GM12801 (cell line): ENCODE data around the gene RIBC2.

Experiments
- TF ChIP-seq, protein P1 (sequence below): IDR thresholded peaks from one replicate; pipeline ENCODE4 v1.5.1; 2011; ENCODE audit warnings: control low read depth; ENCODE audit not compliant: insufficient read length; ENCODE audit errors: extremely low read depth

RIBC2 gene

GRCh38 chr22:45465633-45466032 lies 52.1 kb downstream of the RIBC2 start:
- TF ChIP-seq, protein P1, sequence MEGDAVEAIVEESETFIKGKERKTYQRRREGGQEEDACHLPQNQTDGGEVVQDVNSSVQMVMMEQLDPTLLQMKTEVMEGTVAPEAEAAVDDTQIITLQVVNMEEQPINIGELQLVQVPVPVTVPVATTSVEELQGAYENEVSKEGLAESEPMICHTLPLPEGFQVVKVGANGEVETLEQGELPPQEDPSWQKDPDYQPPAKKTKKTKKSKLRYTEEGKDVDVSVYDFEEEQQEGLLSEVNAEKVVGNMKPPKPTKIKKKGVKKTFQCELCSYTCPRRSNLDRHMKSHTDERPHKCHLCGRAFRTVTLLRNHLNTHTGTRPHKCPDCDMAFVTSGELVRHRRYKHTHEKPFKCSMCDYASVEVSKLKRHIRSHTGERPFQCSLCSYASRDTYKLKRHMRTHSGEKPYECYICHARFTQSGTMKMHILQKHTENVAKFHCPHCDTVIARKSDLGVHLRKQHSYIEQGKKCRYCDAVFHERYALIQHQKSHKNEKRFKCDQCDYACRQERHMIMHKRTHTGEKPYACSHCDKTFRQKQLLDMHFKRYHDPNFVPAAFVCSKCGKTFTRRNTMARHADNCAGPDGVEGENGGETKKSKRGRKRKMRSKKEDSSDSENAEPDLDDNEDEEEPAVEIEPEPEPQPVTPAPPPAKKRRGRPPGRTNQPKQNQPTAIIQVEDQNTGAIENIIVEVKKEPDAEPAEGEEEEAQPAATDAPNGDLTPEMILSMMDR: no peak

GRCh38 chr22:45468872-45469271 lies 55.4 kb downstream of the RIBC2 start:
- TF ChIP-seq, protein P1: no peak

DNA sequence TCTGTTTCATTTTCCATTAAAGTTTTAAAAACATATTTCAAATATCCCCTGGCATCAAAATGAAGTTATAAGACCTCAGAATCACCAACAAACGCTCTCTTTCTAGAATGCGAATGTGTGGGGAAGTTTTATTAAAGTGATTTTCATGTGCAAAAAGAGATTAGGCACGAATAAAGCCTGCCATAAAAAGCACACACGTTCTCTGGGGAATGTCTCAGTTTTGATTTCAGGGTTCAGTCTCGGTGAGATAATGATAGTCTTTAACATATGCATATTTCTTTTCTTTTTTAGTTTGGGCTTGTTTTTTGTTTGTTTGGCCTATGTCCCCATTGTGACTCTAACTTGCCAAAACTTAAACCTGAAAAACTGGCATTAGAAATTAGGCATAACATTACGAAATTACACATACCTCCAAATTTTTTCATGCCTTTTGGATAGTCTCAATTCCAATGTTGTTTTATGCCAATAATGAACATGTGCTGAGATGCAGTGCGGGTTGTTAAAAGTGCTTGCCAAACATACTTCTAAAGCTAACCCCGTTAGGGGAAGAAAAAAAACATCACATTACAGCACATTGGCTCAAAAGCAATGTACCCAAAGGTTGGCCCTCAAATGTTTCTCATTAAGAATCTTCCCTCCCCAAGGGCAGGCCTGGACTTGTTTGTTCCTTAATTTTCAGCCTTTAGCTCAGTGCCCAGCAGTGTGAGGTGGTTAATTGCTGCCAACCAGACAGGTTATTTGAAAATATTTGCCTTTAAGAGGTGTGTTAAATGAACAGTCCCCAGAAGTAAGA lies 56.0 kb downstream of the RIBC2 start:
- TF ChIP-seq, protein P1: no peak

GRCh38 chr22:45470871-45471270 lies 57.4 kb downstream of the RIBC2 start:
- TF ChIP-seq, protein P1: no peak

- TF ChIP-seq, protein P1: no peak
Observed at GRCh38 chr22:45472426-45472825, 58.9 kb downstream of the RIBC2 start.

DNA sequence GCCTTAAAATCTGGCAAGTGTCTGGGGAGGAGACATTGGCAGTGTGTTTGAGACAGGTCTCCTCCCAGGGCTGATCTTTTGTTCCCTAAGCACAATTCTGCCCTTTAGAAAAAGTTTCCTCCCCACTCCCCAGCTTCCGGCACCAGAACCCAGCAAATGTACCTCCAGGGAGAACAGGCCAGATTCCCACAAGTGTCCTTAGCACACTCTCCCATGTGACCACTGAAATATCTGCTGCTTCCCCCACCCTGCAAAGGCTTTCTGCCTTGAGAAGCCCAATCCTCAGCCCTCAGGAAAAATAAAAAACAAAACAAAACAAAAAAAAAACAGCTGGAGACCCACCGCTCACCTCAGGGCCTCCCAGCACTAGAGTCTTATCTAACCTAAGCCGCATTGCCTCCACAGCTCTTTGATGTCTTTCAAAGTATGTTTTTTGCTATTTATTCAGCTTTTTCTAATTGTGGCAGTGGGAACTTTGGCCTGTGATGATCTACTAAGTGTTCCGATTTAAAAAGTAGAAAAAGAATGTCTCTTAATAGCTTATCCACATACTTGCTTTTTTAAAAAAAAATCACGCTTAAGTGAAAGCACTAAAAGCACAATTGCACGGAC lies 60.2 kb downstream of the RIBC2 start:
- TF ChIP-seq, protein P1: no peak

- TF ChIP-seq, protein P1: no peak
Observed at GRCh38 chr22:45475063-45475747, 61.7 kb downstream of the RIBC2 start.
